Tibial nerve (tissue), 3 donors: Measurements from ENCODE around the gene TSPAN13.

Experiments
- POLR2A ChIP-seq, 2 donors: fragments of 450-650 bp; IDR thresholded peaks; one replicate each; pipeline ENCODE4 v1.6.1; 2017; ENCODE audit warnings: antibody characterized with exemption in 2 of 2, mild to moderate bottlenecking in 2 of 2, moderate library complexity in 2 of 2
- TF ChIP-seq, protein P1 (sequence below), 5 experiments: fragments of 200-600 bp in 3 of 5; fragments of 450-650 bp in 2 of 5; sonication (generic) in 3 of 5; IDR thresholded peaks; one replicate each; pipeline ENCODE4 v1.5.1; 2016 to 2019; ENCODE audit warnings: antibody characterized with exemption in 5 of 5, mild to moderate bottlenecking in 3 of 5, moderate library complexity in 2 of 5

- TF ChIP-seq, protein P1, sequence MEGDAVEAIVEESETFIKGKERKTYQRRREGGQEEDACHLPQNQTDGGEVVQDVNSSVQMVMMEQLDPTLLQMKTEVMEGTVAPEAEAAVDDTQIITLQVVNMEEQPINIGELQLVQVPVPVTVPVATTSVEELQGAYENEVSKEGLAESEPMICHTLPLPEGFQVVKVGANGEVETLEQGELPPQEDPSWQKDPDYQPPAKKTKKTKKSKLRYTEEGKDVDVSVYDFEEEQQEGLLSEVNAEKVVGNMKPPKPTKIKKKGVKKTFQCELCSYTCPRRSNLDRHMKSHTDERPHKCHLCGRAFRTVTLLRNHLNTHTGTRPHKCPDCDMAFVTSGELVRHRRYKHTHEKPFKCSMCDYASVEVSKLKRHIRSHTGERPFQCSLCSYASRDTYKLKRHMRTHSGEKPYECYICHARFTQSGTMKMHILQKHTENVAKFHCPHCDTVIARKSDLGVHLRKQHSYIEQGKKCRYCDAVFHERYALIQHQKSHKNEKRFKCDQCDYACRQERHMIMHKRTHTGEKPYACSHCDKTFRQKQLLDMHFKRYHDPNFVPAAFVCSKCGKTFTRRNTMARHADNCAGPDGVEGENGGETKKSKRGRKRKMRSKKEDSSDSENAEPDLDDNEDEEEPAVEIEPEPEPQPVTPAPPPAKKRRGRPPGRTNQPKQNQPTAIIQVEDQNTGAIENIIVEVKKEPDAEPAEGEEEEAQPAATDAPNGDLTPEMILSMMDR (IDR thresholded peaks at IDR 0.05), result no peak
- TF ChIP-seq POLR2A (IDR thresholded peaks at IDR 0.05), result no peak
Observed at GRCh38 chr7:16710651-16711050, 42.9 kb upstream of the TSPAN13 start.
